Gastroesophageal sphincter (tissue), 4 donors: ENCODE data around the gene PCDHB5. TPM values are rescaled to one million over a fixed set of nuclear protein-coding genes. Genes with fewer than 3 reads are reported as not detected.
A peak's percentile ranks its signal among the peaks of the same experiment; 100 is the strongest.
"Not testable (repeated sequence)": the region's sequence is repeated elsewhere in the genome, so short reads cannot be mapped to it uniquely, and the experiment has no call there.

Source experiments
- ATAC-seq: fragments of 150-250 bp; one replicate; pipeline ENCODE4 v1.9.1; 2016; ENCODE audit warnings: mild to moderate bottlenecking, moderate library complexity
- H3K27ac ChIP-seq, 4 donors: fragments of 200-600 bp; sonication (generic) in 3 of 4; 1 replicate in 3 of 4; 2 replicates in 1 of 4; pipeline ENCODE4 v1.5.1; 2016 to 2019
- H3K27me3 ChIP-seq: fragments of 200-600 bp; sonication (generic); one replicate; pipeline ENCODE4 v1.5.1; 2019
- H3K36me3 ChIP-seq, 2 donors: fragments of 200-600 bp; sonication (generic); one replicate each; pipeline ENCODE4 v1.5.1; 2019; ENCODE audit warnings: control low read depth in 1 of 2
- H3K4me1 ChIP-seq, 3 donors: fragments of 200-600 bp; sonication (generic); 1 replicate in 2 of 3; 2 replicates in 1 of 3; pipeline ENCODE4 v1.5.1; 2016 to 2019; ENCODE audit warnings: control low read depth in 2 of 3
- H3K4me3 ChIP-seq, 2 donors: fragments of 200-600 bp; sonication (generic); one replicate each; pipeline ENCODE4 v1.5.1; 2019; ENCODE audit warnings: mild to moderate bottlenecking in 1 of 2, moderate library complexity in 1 of 2
- H3K9me3 ChIP-seq, 3 donors: fragments of 200-600 bp; sonication (generic); one replicate each; pipeline ENCODE4 v1.5.1; 2017 to 2019; ENCODE audit warnings: control low read depth in 2 of 3
- EP300 ChIP-seq: sonication (generic); formaldehyde crosslinking; IDR thresholded peaks from one replicate; pipeline ENCODE4 v1.6.1; 2017; ENCODE audit warnings: antibody characterized with exemption, mild to moderate bottlenecking
- POLR2A ChIP-seq, 2 donors: fragments of 450-650 bp; IDR thresholded peaks; one replicate each; pipeline ENCODE4 v1.6.1; 2017; ENCODE audit warnings: antibody characterized with exemption in 2 of 2, mild to moderate bottlenecking in 2 of 2, moderate library complexity in 1 of 2
- POLR2AphosphoS5 ChIP-seq: sonication (generic); formaldehyde crosslinking; IDR thresholded peaks from one replicate; pipeline ENCODE4 v1.6.1; 2017; ENCODE audit warnings: antibody characterized with exemption
- WGBS, 2 donors: methylation state at CpG; one replicate each; pipeline ENCODE4 v1.1.5; 2018; ENCODE audit warnings: low coverage in 1 of 2; 5-methylcytosine and 5-hydroxymethylcytosine counted together
- total RNA-seq, 4 donors: library from RNA; depleted of rRNA; stranded (reverse); fragments of >200 nt; gene quantifications; one replicate each; pipeline ENCODE4 v1.1.0, GENCODE V29; 2016
- TF ChIP-seq, protein P1 (sequence below), 4 experiments: fragments of 200-600 bp in 2 of 4; fragments of 450-650 bp in 2 of 4; sonication (generic) in 1 of 4; IDR thresholded peaks; one replicate each; pipeline ENCODE4 v1.5.1; 2017 to 2019; ENCODE audit warnings: antibody characterized with exemption in 4 of 4, mild to moderate bottlenecking in 2 of 4, moderate library complexity in 2 of 4

The PCDHB5 gene
- total RNA-seq, 4 donors from 2014 or later, result 3.2 to 8.6 (median 5.8) TPM

DNA sequence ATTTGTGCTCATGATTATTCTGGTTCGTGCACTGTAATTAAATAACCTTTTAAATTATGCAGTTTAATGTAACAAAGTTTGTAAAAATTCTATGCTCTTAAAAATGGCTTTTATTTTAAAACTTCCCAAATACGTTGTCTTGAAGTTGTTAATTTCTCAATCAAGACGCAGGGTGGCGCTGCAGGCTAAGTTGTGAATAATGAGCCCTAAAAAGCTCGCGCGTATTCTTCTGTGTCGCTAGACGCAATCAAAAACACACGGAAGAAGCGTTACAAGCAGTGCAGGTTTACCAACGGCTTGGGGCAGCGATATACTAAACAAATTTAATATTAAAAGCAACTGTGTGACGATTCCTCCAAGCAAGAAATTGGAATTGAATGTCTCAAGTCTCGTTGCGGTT lies 13.4 kb upstream of the PCDHB5 start, which contains the start of gene PCDHB4:
TSS of gene PCDHB4 (plus strand) at position 256 of the 400 bp plus-strand sequence. CDS start 181 bp downstream, outside the sequence.
- ATAC-seq, result no peak
- Histone ChIP-seq H3K36me3 (peaks cover 0 to 5% of the 10 kb centered on the region in 2 donors), H3K27ac (peak within 1 kb of the TSS in 1 of 4 donors; percentile 20), H3K27me3 (peaks cover 36% of the 10 kb centered on the region), H3K4me3 (peak within 1 kb of the TSS in 1 of 2 donors; percentile 45), H3K9me3 (peaks cover 0 to 44% (median 1%) of the 10 kb centered on the region in 3 donors), H3K4me1 (no peaks in the 10 kb centered on the region)
- 7 to 18% methylated on average over 4 to 16 of the region's 16 CpGs for WGBS, 2 donors
- TF ChIP-seq EP300 (no peak), POLR2A (IDR thresholded peaks at IDR 0.05) (no peak), POLR2AphosphoS5 (no peak)
- TF ChIP-seq, protein P1, sequence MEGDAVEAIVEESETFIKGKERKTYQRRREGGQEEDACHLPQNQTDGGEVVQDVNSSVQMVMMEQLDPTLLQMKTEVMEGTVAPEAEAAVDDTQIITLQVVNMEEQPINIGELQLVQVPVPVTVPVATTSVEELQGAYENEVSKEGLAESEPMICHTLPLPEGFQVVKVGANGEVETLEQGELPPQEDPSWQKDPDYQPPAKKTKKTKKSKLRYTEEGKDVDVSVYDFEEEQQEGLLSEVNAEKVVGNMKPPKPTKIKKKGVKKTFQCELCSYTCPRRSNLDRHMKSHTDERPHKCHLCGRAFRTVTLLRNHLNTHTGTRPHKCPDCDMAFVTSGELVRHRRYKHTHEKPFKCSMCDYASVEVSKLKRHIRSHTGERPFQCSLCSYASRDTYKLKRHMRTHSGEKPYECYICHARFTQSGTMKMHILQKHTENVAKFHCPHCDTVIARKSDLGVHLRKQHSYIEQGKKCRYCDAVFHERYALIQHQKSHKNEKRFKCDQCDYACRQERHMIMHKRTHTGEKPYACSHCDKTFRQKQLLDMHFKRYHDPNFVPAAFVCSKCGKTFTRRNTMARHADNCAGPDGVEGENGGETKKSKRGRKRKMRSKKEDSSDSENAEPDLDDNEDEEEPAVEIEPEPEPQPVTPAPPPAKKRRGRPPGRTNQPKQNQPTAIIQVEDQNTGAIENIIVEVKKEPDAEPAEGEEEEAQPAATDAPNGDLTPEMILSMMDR (IDR thresholded peaks at IDR 0.05), result peak in 2 of 4 experiments; percentile 33 to 36

DNA sequence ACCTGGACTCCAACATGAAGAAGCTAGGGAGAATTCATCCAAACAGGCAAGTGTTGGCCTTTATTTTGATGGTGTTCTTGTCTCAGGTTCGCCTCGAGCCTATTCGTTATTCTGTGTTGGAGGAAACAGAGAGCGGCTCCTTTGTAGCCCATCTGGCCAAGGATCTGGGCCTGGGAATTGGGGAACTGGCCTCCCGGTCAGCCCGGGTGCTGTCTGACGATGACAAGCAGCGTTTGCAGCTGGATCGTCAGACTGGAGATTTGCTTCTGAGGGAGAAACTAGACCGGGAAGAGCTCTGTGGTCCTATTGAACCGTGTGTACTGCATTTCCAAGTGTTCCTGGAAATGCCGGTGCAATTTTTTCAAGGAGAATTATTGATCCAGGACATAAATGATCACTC lies 13.0 kb upstream of the PCDHB5 start:
- 75% methylated on average over 3 of the region's 12 CpGs; no CpG with 5 or more reads in 1 of the 2 donors for WGBS, 2 donors
- H3K27ac ChIP-seq, result peak overlapping the region in 1 of 4 donors; percentile 20
- peaks cover 0 to 44% (median 1%) of the 10 kb centered on the region in 3 donors for H3K9me3 ChIP-seq

DNA sequence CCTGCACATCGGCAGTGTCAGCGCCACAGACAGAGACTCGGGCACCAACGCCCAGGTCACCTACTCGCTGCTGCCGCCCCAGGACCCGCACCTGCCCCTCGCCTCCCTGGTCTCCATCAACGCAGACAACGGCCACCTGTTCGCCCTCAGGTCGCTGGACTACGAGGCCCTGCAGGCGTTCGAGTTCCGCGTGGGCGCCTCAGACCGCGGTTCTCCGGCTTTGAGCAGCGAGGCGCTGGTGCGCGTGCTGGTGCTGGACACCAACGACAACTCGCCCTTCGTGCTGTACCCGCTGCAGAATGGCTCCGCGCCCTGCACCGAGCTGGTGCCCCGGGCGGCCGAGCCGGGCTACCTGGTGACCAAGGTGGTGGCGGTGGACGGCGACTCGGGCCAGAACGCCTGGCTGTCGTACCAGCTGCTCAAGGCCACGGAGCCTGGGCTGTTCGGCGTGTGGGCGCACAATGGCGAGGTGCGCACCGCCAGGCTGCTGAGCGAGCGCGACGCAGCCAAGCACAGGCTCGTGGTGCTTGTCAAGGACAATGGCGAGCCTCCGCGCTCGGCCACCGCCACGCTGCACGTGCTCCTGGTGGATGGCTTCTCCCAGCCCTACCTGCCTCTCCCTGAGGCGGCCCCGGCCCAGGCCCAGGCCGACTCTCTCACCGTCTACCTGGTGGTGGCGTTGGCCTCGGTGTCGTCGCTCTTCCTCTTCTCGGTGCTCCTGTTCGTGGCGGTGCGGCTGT lies 11.4 kb upstream of the PCDHB5 start:
- not testable (repeated sequence) for H3K4me3 ChIP-seq, H3K4me1 ChIP-seq, ATAC-seq, H3K27ac ChIP-seq, H3K36me3 ChIP-seq
- H3K27me3 ChIP-seq, result peaks cover 36% of the 10 kb centered on the region
- H3K9me3 ChIP-seq, result peaks cover 0 to 49% (median 1%) of the 10 kb centered on the region in 3 donors
- WGBS, 2 donors, result 60% methylated on average over 1 of the region's 73 CpGs; no CpG with 5 or more reads in 1 of the 2 donors

More for the DNA sequence above, 13.0 kb upstream of the PCDHB5 start:
- peak overlapping the region in 1 of 2 donors; percentile 45 for H3K4me3 ChIP-seq
- ATAC-seq, result no peak
- TF ChIP-seq POLR2A (IDR thresholded peaks at IDR 0.05) (no peak), EP300 (no peak), POLR2AphosphoS5 (no peak)
- TF ChIP-seq, protein P1 (IDR thresholded peaks at IDR 0.05), result no peak
- peaks cover 0 to 5% of the 10 kb centered on the region in 2 donors for H3K36me3 ChIP-seq
- H3K4me1 ChIP-seq, result no peaks in the 10 kb centered on the region
- peaks cover 36% of the 10 kb centered on the region for H3K27me3 ChIP-seq

DNA sequence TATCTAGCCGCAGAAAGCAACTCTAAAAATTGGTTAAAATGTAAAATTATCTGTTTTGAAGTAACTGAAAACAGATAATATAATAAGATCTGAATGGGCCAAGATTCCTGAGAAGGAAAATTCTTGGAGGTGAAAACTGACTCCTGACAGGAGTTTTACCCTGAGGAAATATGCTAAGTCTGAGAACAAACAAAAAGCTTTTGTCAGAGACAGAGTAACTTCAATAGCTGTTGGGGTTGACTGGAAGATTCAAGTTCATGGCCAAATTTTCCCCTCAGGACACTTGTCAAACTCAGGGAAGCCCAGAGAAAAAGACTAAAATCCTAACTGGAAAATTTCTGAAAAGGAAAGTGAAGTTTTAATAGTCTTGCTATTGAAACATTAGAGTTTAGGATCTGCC lies 7.7 kb upstream of the PCDHB5 start:
- TF ChIP-seq POLR2A (IDR thresholded peaks at IDR 0.05) (no peak), POLR2AphosphoS5 (no peak), EP300 (no peak)
- TF ChIP-seq, protein P1 (IDR thresholded peaks at IDR 0.05), result no peak
- H3K36me3 ChIP-seq, result peaks cover 0 to 5% of the 10 kb centered on the region in 2 donors
- no peak overlapping the region for H3K27ac ChIP-seq
- no peak overlapping the region for H3K4me3 ChIP-seq
- peaks cover 0 to 59% (median 0%) of the 10 kb centered on the region in 3 donors for H3K9me3 ChIP-seq
- H3K4me1 ChIP-seq, result no peaks in the 10 kb centered on the region
- ATAC-seq, result no peak
- peaks cover 25% of the 10 kb centered on the region for H3K27me3 ChIP-seq
- WGBS, 2 donors, result 83 to 93% methylated on average over 1 of the region's 1 CpG

DNA sequence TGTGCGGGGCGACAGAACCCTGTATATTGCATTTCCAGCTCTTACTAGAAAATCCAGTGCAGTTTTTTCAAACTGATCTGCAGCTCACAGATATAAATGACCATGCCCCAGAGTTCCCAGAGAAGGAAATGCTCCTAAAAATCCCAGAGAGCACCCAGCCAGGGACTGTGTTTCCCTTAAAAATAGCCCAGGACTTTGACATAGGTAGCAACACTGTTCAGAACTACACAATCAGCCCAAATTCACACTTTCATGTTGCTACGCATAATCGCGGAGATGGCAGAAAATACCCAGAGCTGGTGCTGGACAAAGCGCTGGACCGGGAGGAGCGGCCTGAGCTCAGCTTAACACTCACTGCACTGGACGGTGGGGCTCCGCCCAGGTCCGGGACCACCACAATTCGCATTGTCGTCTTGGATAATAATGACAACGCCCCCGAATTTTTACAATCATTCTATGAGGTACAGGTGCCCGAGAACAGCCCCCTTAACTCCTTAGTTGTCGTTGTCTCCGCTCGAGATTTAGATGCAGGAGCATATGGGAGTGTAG lies 786 bp downstream of the PCDHB5 start:
- TF ChIP-seq EP300, result no peak
- TF ChIP-seq, protein P1 (IDR thresholded peaks at IDR 0.05), result no peak
- TF ChIP-seq POLR2A (IDR thresholded peaks at IDR 0.05), result no peak
- no peak for TF ChIP-seq POLR2AphosphoS5
- H3K27me3 ChIP-seq, result peaks cover 18% of the 10 kb centered on the region
- no peaks in the 10 kb centered on the region for H3K36me3 ChIP-seq
- H3K4me3 ChIP-seq, result peak overlapping the region; percentile 34 to 43
- peaks cover 0 to 89% (median 2%) of the 10 kb centered on the region in 3 donors for H3K9me3 ChIP-seq
- 54 to 65% methylated on average over 19 of the region's 19 CpGs for WGBS, 2 donors
- H3K27ac ChIP-seq, result no peak overlapping the region
- no peak for ATAC-seq
- H3K4me1 ChIP-seq, result no peaks in the 10 kb centered on the region

DNA sequence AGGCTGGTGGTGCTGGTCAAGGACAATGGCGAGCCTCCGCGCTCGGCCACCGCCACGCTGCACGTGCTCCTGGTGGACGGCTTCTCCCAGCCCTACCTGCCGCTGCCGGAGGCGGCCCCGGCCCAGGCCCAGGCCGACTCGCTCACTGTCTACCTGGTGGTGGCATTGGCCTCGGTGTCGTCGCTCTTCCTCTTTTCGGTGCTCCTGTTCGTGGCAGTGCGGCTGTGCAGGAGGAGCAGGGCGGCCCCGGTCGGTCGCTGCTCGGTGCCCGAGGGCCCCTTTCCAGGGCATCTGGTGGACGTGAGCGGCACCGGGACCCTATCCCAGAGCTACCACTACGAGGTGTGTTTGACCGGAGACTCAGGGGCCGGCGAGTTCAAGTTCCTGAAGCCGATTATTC lies 2.3 kb downstream of the PCDHB5 start:
- Histone ChIP-seq H3K9me3 (peaks cover 0 to 96% (median 2%) of the 10 kb centered on the region in 3 donors), H3K27me3 (peaks cover 18% of the 10 kb centered on the region)
- not testable (repeated sequence) for H3K4me1 ChIP-seq, ATAC-seq, H3K4me3 ChIP-seq, H3K36me3 ChIP-seq, H3K27ac ChIP-seq
- 83% methylated on average over 5 of the region's 34 CpGs; no CpG with 5 or more reads in 1 of the 2 donors for WGBS, 2 donors
